SJCRH30 (cell line): ENCODE data around the gene B3GAT2. TPM values are rescaled to one million over a fixed set of nuclear protein-coding genes. Genes with fewer than 3 reads are reported as not detected.

ENCODE experiments used
- DNase-seq, 2 experiments: peaks; one replicate each; pipeline ENCODE4 v3.0.0-alpha.2; 2015 to 2020
- H3K27ac ChIP-seq: fragments of 250-450 bp; sonication (Bioruptor Pico); 2 replicates; pipeline ENCODE4 v1.5.1; 2020; ENCODE audit warnings: mild to moderate bottlenecking, moderate library complexity
- H3K27me3 ChIP-seq: fragments of 250-450 bp; sonication (Bioruptor Pico); 2 replicates; pipeline ENCODE4 v1.5.1; 2020; ENCODE audit warnings: mild to moderate bottlenecking, moderate library complexity
- H3K36me3 ChIP-seq: fragments of 250-450 bp; sonication (Bioruptor Pico); 2 replicates; pipeline ENCODE4 v1.5.1; 2020; ENCODE audit warnings: mild to moderate bottlenecking, moderate library complexity
- H3K4me1 ChIP-seq: fragments of 250-450 bp; sonication (Bioruptor Pico); 2 replicates; pipeline ENCODE4 v1.5.1; 2020; ENCODE audit warnings: mild to moderate bottlenecking, moderate library complexity
- H3K4me3 ChIP-seq: fragments of 250-450 bp; sonication (Bioruptor Pico); 2 replicates; pipeline ENCODE4 v1.5.1; 2020; ENCODE audit warnings: mild to moderate bottlenecking, moderate library complexity
- H3K9me3 ChIP-seq: fragments of 250-450 bp; sonication (Bioruptor Pico); replicated peaks from 2 replicates; pipeline ENCODE4 v1.5.1; 2020; ENCODE audit warnings: mild to moderate bottlenecking, moderate library complexity
- total RNA-seq: library from RNA; depleted of rRNA; stranded (reverse); fragments of >200 nt; shearing (Covaris generic); gene quantifications from 2 replicates; pipeline ENCODE4 v1.2.3, GENCODE V29; 2014

Gene B3GAT2
- total RNA-seq, 1 experiment from 2014 or later: 0.10 TPM

- H3K9me3 ChIP-seq: no peaks in the 10 kb centered on the region
- no peaks in the 10 kb centered on the region for H3K36me3 ChIP-seq
- H3K27ac ChIP-seq: no peak overlapping the region
- no peaks in the 10 kb centered on the region for H3K27me3 ChIP-seq
- no peaks in the 10 kb centered on the region for H3K4me1 ChIP-seq
- no peak for DNase-seq
- no peak overlapping the region for H3K4me3 ChIP-seq
Observed at GRCh38 chr6:70841112-70841511, 115.7 kb downstream of the B3GAT2 start.

- no peaks in the 10 kb centered on the region for H3K9me3 ChIP-seq
- no peaks in the 10 kb centered on the region for H3K27me3 ChIP-seq
- no peak for DNase-seq
- no peak overlapping the region for H3K27ac ChIP-seq
- H3K4me3 ChIP-seq: no peak overlapping the region
- H3K36me3 ChIP-seq: no peaks in the 10 kb centered on the region
- no peaks in the 10 kb centered on the region for H3K4me1 ChIP-seq
Observed at GRCh38 chr6:70839286-70840266, 117.3 kb downstream of the B3GAT2 start.

- H3K36me3 ChIP-seq: no peaks in the 10 kb centered on the region
- H3K27ac ChIP-seq: no peak overlapping the region
- no peaks in the 10 kb centered on the region for H3K9me3 ChIP-seq
- no peak overlapping the region for H3K4me3 ChIP-seq
- DNase-seq: no peak
- no peaks in the 10 kb centered on the region for H3K27me3 ChIP-seq
- no peaks in the 10 kb centered on the region for H3K4me1 ChIP-seq
Observed at GRCh38 chr6:70838907-70839285, 118.0 kb downstream of the B3GAT2 start.

GRCh38 chr6:70834520-70834919, 122.3 kb downstream of the B3GAT2 start:
- Histone ChIP-seq H3K36me3 (no peaks in the 10 kb centered on the region), H3K9me3 (peaks cover 4% of the 10 kb centered on the region; the same call in 1 of the 2 replicates), H3K4me1 (no peaks in the 10 kb centered on the region), H3K27ac (no peak overlapping the region), H3K4me3 (no peak overlapping the region), H3K27me3 (no peaks in the 10 kb centered on the region)
- no peak for DNase-seq

GRCh38 chr6:70831427-70831826, 125.4 kb downstream of the B3GAT2 start:
- Histone ChIP-seq H3K4me3 (no peak overlapping the region), H3K27ac (no peak overlapping the region), H3K36me3 (no peaks in the 10 kb centered on the region), H3K4me1 (no peaks in the 10 kb centered on the region), H3K27me3 (no peaks in the 10 kb centered on the region), H3K9me3 (peaks cover 4% of the 10 kb centered on the region; the same call in 1 of the 2 replicates)
- no peak for DNase-seq

GRCh38 chr6:70823651-70824050, 133.2 kb downstream of the B3GAT2 start:
- Histone ChIP-seq H3K4me3 (no peak overlapping the region), H3K27ac (no peak overlapping the region), H3K9me3 (no peaks in the 10 kb centered on the region), H3K4me1 (no peaks in the 10 kb centered on the region), H3K36me3 (no peaks in the 10 kb centered on the region), H3K27me3 (no peaks in the 10 kb centered on the region)
- no peak for DNase-seq

- no peak overlapping the region for H3K4me3 ChIP-seq
- H3K4me1 ChIP-seq: no peaks in the 10 kb centered on the region
- H3K36me3 ChIP-seq: no peaks in the 10 kb centered on the region
- no peaks in the 10 kb centered on the region for H3K9me3 ChIP-seq
- no peaks in the 10 kb centered on the region for H3K27me3 ChIP-seq
- no peak overlapping the region for H3K27ac ChIP-seq
- DNase-seq: no peak
Observed at GRCh38 chr6:70821751-70822150, 135.1 kb downstream of the B3GAT2 start.

- no peaks in the 10 kb centered on the region for H3K36me3 ChIP-seq
- H3K9me3 ChIP-seq: no peaks in the 10 kb centered on the region
- H3K4me1 ChIP-seq: no peaks in the 10 kb centered on the region
- H3K27ac ChIP-seq: no peak overlapping the region
- no peak for DNase-seq
- H3K27me3 ChIP-seq: no peaks in the 10 kb centered on the region
- no peak overlapping the region for H3K4me3 ChIP-seq
Observed at GRCh38 chr6:70820778-70821177, 136.1 kb downstream of the B3GAT2 start.

GRCh38 chr6:70819646-70820045, 137.2 kb downstream of the B3GAT2 start:
- Histone ChIP-seq H3K27ac (no peak overlapping the region), H3K9me3 (no peaks in the 10 kb centered on the region), H3K36me3 (no peaks in the 10 kb centered on the region), H3K4me1 (no peaks in the 10 kb centered on the region), H3K27me3 (no peaks in the 10 kb centered on the region), H3K4me3 (no peak overlapping the region)
- no peak for DNase-seq

GRCh38 chr6:70813885-70814284, 143.0 kb downstream of the B3GAT2 start:
- H3K9me3 ChIP-seq: no peaks in the 10 kb centered on the region
- no peak for DNase-seq
- H3K36me3 ChIP-seq: no peaks in the 10 kb centered on the region; the same call in 1 of the 2 replicates
- no peak overlapping the region for H3K4me3 ChIP-seq
- H3K27ac ChIP-seq: no peak overlapping the region
- H3K27me3 ChIP-seq: no peaks in the 10 kb centered on the region
- H3K4me1 ChIP-seq: no peaks in the 10 kb centered on the region

GRCh38 chr6:70811788-70812187, 145.1 kb downstream of the B3GAT2 start:
- H3K27me3 ChIP-seq: no peaks in the 10 kb centered on the region
- H3K4me1 ChIP-seq: no peaks in the 10 kb centered on the region
- no peaks in the 10 kb centered on the region for H3K9me3 ChIP-seq
- H3K27ac ChIP-seq: no peak overlapping the region
- DNase-seq: no peak
- peaks cover 3% of the 10 kb centered on the region; the same call in 1 of the 2 replicates for H3K36me3 ChIP-seq
- no peak overlapping the region for H3K4me3 ChIP-seq
